Heart left ventricle (tissue), 16 donors: ENCODE data around the gene TCF4. TPM values are rescaled to one million over a fixed set of nuclear protein-coding genes. Genes with fewer than 3 reads are reported as not detected.

Source experiments
- ATAC-seq, 4 donors: fragments of 200-7000 bp; cut with Tn5 transposase; one replicate each; pipeline ENCODE4 v1.9.1; 2020 to 2022; ENCODE audit warnings: moderate library complexity in 4 of 4, mild to moderate bottlenecking in 3 of 4, moderate number of reproducible peaks in 1 of 4
- DNase-seq, 5 donors: peaks; one replicate each; pipeline ENCODE4 v3.0.0-alpha.2; 2020
- H3K27ac ChIP-seq, 12 donors: fragments of 200-600 bp; sonication (generic) in 4 of 12; one replicate each; pipeline versions ENCODE4 v1.5.0 to v1.8.0; 2016 to 2022; ENCODE audit warnings: mild to moderate bottlenecking in 2 of 12
- H3K27me3 ChIP-seq, 9 donors: fragments of 200-600 bp; sonication (generic) in 2 of 9; one replicate each; pipeline versions ENCODE4 v1.5.1 to v1.8.0; 2016 to 2022; ENCODE audit warnings: mild to moderate bottlenecking in 3 of 9
- H3K36me3 ChIP-seq, 9 donors: fragments of 200-600 bp; sonication (generic) in 2 of 9; one replicate each; pipeline versions ENCODE4 v1.5.0 to v1.8.0; 2018 to 2022; ENCODE audit warnings: mild to moderate bottlenecking in 2 of 9
- H3K4me1 ChIP-seq, 12 donors: fragments of 200-600 bp; sonication (generic) in 4 of 12; one replicate each; pipeline versions ENCODE4 v1.5.0 to v1.8.0; 2016 to 2022; ENCODE audit warnings: mild to moderate bottlenecking in 3 of 12
- H3K4me3 ChIP-seq, 12 donors: fragments of 200-600 bp; sonication (generic) in 4 of 12; one replicate each; pipeline versions ENCODE4 v1.5.0 to v1.8.0; 2017 to 2022; ENCODE audit warnings: mild to moderate bottlenecking in 9 of 12, moderate library complexity in 4 of 12
- H3K9me3 ChIP-seq, 12 donors: fragments of 200-600 bp; sonication (generic) in 4 of 12; one replicate each; pipeline versions ENCODE4 v1.5.0 to v1.8.0; 2016 to 2022; ENCODE audit warnings: mild to moderate bottlenecking in 1 of 12
- POLR2A ChIP-seq, 2 donors: fragments of 450-650 bp; IDR thresholded peaks; one replicate each; pipeline ENCODE4 v1.6.1; 2017; ENCODE audit warnings: antibody characterized with exemption in 2 of 2, mild to moderate bottlenecking in 2 of 2, moderate library complexity in 2 of 2
- WGBS, 4 donors: extraction: QIAGEN DNeasy Blood & Tissue Kit in 2 of 4; methylation state at CpG; one replicate each; pipeline versions ENCODE4 v1.1.5 to v1.1.7; 2013 to 2018; 5-methylcytosine and 5-hydroxymethylcytosine counted together
- intact Hi-C, 10 donors: fragments of 100-400 bp; cut with DNase I; formaldehyde crosslinking; loops; one replicate each; pipeline versions ENCODE4 v1.11.1 to v1.14.2; 2022
- polyA plus RNA-seq, 2 donors: library from polyadenylated mRNA; stranded (reverse); fragments of 200-250 nt; gene quantifications; one replicate each; pipeline ENCODE4 v1.2.3, GENCODE V29; 2013
- total RNA-seq, 9 donors: library from RNA; depleted of rRNA in 2 of 9; stranded (reverse); fragments of >200 nt in 2 of 9; fragmentation: NEBNext Ultra II Directional in 3 of 9; extraction: Animal tissue kit (Norgen Biotek cat#: 25700) in 3 of 9; gene quantifications; one replicate each; pipeline versions ENCODE4 v1.1.0 to v1.2.4, GENCODE V29; 2016 to 2023
- TF ChIP-seq, protein P1 (sequence below), 12 donors: fragments of 200-600 bp; sonication (generic) in 4 of 12; IDR thresholded peaks; one replicate each; pipeline versions ENCODE4 v1.5.0 to v1.8.0; 2018 to 2022; ENCODE audit warnings: antibody characterized with exemption in 12 of 12, mild to moderate bottlenecking in 5 of 12
- donor health status: ischemic (EF 13 %, LVEDD 7.1; RV severe dilation, severe dysfunction).
- donor health status: healthy with polysubstance abuse.
- donor health status: DM: no; HTN: yes; CAD: no.
- donor health status: DM: no; HTN: no; CAD: no.
- donor health status: ischemic (EF 25% LVEDD 6.9; RV normal size, moderate dysfunction).
- donor health status: ischemic (EF 25% LVEDD 5.7; RV mildly dilated, moderate dysfunction).
- donor health status: healthy.
- donor health status: DM: yes; HTN: yes; CAD: no.
- donor health status: ischemic (EF 35%, LVEDD 5.7; RV mildly dilated, moderate dysfunction).
- donor health status: nonischemic (EF 11% LVEDD 7.7; RV severe dilation, severe dysfunction).
- donor health status: DM: yes; HTN: yes; CAD: no.
- donor health status: PGD.
- donor health status: ischemic (EF 29% LVEDD 5.4; RV normal size, mild dysfunction).
- donor health status: nonischemic (EF 23%, LVEDD 6.1; RV moderate dilation, normal function).

TCF4 gene
- total and polyA plus RNA-seq, 11 donors: 12.8 to 119 (median 71.5) TPM

GRCh38 chr18:55608497-55608896, 20.5 kb upstream of the TCF4 start:
- Histone ChIP-seq H3K27ac (no peak overlapping the region), H3K27me3 (no peaks in the 10 kb centered on the region), H3K36me3 (no peaks in the 10 kb centered on the region), H3K9me3 (no peaks in the 10 kb centered on the region), H3K4me1 (no peaks in the 10 kb centered on the region), H3K4me3 (no peak overlapping the region)
- intact Hi-C loops: no loop called here
- TF ChIP-seq, protein P1, sequence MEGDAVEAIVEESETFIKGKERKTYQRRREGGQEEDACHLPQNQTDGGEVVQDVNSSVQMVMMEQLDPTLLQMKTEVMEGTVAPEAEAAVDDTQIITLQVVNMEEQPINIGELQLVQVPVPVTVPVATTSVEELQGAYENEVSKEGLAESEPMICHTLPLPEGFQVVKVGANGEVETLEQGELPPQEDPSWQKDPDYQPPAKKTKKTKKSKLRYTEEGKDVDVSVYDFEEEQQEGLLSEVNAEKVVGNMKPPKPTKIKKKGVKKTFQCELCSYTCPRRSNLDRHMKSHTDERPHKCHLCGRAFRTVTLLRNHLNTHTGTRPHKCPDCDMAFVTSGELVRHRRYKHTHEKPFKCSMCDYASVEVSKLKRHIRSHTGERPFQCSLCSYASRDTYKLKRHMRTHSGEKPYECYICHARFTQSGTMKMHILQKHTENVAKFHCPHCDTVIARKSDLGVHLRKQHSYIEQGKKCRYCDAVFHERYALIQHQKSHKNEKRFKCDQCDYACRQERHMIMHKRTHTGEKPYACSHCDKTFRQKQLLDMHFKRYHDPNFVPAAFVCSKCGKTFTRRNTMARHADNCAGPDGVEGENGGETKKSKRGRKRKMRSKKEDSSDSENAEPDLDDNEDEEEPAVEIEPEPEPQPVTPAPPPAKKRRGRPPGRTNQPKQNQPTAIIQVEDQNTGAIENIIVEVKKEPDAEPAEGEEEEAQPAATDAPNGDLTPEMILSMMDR (IDR thresholded peaks at IDR 0.05): no peak
- TF ChIP-seq POLR2A (IDR thresholded peaks at IDR 0.05): no peak
- ATAC-seq (no peak), DNase-seq (no peak)
- 96 to 99% (median 98%) methylated on average over 4 of the region's 4 CpGs for WGBS, 4 donors

- no peak for ATAC-seq
Measured at GRCh38 chr18:55607773-55608172, 19.8 kb upstream of the TCF4 start.

GRCh38 chr18:55605733-55606338, 17.8 kb upstream of the TCF4 start:
- TF ChIP-seq, protein P1 (IDR thresholded peaks at IDR 0.05): no peak
- no peak for TF ChIP-seq POLR2A (IDR thresholded peaks at IDR 0.05)
- ATAC-seq (no peak), DNase-seq (no peak)
- H3K4me1 ChIP-seq: no peaks in the 10 kb centered on the region
- no peaks in the 10 kb centered on the region for H3K36me3 ChIP-seq
- WGBS, 4 donors: 77 to 83% (median 79%) methylated on average over 7 of the region's 7 CpGs
- no peak overlapping the region for H3K4me3 ChIP-seq
- no peaks in the 10 kb centered on the region for H3K9me3 ChIP-seq
- H3K27ac ChIP-seq: no peak overlapping the region
- no peaks in the 10 kb centered on the region for H3K27me3 ChIP-seq
- intact Hi-C loops: no loop called here

More at GRCh38 chr18:55607773-55608172, 19.8 kb upstream of the TCF4 start:
- DNase-seq: no peak
- TF ChIP-seq POLR2A (IDR thresholded peaks at IDR 0.05): no peak
- TF ChIP-seq, protein P1 (IDR thresholded peaks at IDR 0.05): no peak
- H3K27me3 ChIP-seq: no peaks in the 10 kb centered on the region
- H3K27ac ChIP-seq: no peak overlapping the region
- intact Hi-C loops: no loop called here
- no peak overlapping the region for H3K4me3 ChIP-seq
- H3K36me3 ChIP-seq: no peaks in the 10 kb centered on the region
- H3K9me3 ChIP-seq: no peaks in the 10 kb centered on the region
- WGBS, 4 donors: 95 to 98% (median 98%) methylated on average over 2 of the region's 2 CpGs
- H3K4me1 ChIP-seq: no peaks in the 10 kb centered on the region

- intact Hi-C loops: no loop called here
- no peak for DNase-seq
- no peaks in the 10 kb centered on the region for H3K36me3 ChIP-seq
- WGBS, 4 donors: 89 to 95% (median 90%) methylated on average over 5 of the region's 5 CpGs
- no peak for ATAC-seq
- no peak for TF ChIP-seq POLR2A (IDR thresholded peaks at IDR 0.05)
- TF ChIP-seq, protein P1 (IDR thresholded peaks at IDR 0.05): no peak
- no peaks in the 10 kb centered on the region for H3K4me1 ChIP-seq
- no peaks in the 10 kb centered on the region for H3K9me3 ChIP-seq
- no peak overlapping the region for H3K27ac ChIP-seq
- no peak overlapping the region for H3K4me3 ChIP-seq
- no peaks in the 10 kb centered on the region for H3K27me3 ChIP-seq
Measured at GRCh38 chr18:55603775-55604174, 15.8 kb upstream of the TCF4 start.
